Effector memory CD4-positive, alpha-beta T cell (primary cell): ENCODE data around the gene KRTAP7-1.

ENCODE experiments used
- DNase-seq, 3 donors: peaks; one replicate each; pipeline ENCODE4 v3.0.0-alpha.2; 2020
- H3K27ac ChIP-seq: 2 replicates; pipeline ENCODE4 v1.7.0; 2013; ENCODE audit warnings: mild to moderate bottlenecking, low read length, moderate library complexity; ENCODE audit not compliant: insufficient read depth, poor library complexity, severe bottlenecking
- H3K27me3 ChIP-seq: replicated peaks from 2 replicates; pipeline ENCODE4 v1.7.0; 2013; ENCODE audit warnings: mild to moderate bottlenecking, low read length; ENCODE audit not compliant: insufficient read depth, control insufficient read depth, poor library complexity, severe bottlenecking
- H3K36me3 ChIP-seq: 2 replicates; pipeline ENCODE4 v1.7.0; 2013; ENCODE audit warnings: mild to moderate bottlenecking, low read length, moderate library complexity; ENCODE audit not compliant: control insufficient read depth, insufficient read depth
- H3K4me1 ChIP-seq: 2 replicates; pipeline ENCODE4 v1.7.0; 2013; ENCODE audit warnings: low read length, mild to moderate bottlenecking; ENCODE audit not compliant: control insufficient read depth, insufficient read depth, poor library complexity, severe bottlenecking
- H3K4me3 ChIP-seq: 2 replicates; pipeline ENCODE4 v1.7.0; 2013; ENCODE audit warnings: low read length, low read depth, mild to moderate bottlenecking; ENCODE audit not compliant: insufficient read depth, poor library complexity, severe bottlenecking
- H3K9me3 ChIP-seq: 2 replicates; pipeline ENCODE4 v1.7.0; 2013; ENCODE audit warnings: mild to moderate bottlenecking, low read length, moderate library complexity; ENCODE audit not compliant: control insufficient read depth

Gene KRTAP7-1

DNA sequence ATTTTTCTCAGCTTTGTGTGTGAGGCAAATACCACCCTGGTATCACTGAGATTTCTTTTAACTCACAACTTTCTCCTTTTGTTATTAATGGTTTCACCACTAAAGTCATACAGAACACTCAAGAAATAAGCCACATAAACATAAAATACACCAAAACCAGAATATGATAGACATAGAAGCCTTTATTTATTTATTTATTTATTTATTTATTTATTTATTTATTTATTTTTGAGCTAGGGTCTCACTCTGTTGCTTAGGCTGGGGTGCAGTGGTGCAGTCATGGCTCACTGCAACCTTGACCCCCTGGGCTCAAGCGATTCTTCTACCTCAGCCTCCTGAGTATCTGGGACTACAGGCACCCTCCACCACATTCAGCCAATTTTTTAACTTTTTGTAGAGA lies 29.0 kb downstream of the KRTAP7-1 start:
- Histone ChIP-seq H3K4me3 (no peak overlapping the region), H3K36me3 (no peaks in the 10 kb centered on the region), H3K27me3 (no peaks in the 10 kb centered on the region), H3K27ac (no peak overlapping the region), H3K9me3 (no peaks in the 10 kb centered on the region), H3K4me1 (no peaks in the 10 kb centered on the region)
- no peak for DNase-seq

DNA sequence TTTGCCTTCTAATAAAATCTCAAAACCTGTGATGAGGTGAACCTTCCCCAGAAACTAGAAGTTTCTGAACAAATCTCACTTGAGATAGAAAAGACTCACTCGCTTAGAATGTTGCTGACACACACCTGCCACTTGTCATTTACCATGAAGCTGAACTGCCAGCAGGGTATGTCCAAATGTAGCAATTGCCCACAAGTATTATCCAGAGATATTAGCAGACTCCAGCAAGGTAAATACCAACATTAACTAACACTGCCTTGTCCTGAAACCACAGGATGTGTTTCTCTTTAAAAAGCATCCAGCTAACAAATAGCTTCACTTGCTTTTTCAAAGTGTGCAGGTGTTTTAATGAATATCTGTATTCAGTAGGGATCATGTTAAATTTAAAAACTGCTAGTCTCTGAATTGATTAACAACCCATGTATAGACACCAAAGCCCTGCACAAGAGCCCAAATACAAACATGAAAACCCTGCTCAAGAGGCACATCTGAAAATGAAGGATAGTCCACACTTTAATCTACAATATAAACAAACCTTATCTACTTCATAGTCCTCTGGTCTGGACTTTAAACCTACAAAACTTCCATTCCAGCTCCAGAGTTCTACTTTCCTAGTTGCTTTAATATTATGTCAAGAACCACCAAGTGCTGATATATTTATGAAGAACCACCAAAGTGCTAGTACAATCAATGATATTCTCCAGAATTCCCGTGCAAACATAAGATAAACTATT lies 35.8 kb downstream of the KRTAP7-1 start:
- H3K36me3 ChIP-seq = no peaks in the 10 kb centered on the region
- H3K4me3 ChIP-seq = no peak overlapping the region
- no peak for DNase-seq
- H3K27me3 ChIP-seq = no peaks in the 10 kb centered on the region
- no peaks in the 10 kb centered on the region for H3K4me1 ChIP-seq
- no peak overlapping the region for H3K27ac ChIP-seq
- no peaks in the 10 kb centered on the region for H3K9me3 ChIP-seq

DNA sequence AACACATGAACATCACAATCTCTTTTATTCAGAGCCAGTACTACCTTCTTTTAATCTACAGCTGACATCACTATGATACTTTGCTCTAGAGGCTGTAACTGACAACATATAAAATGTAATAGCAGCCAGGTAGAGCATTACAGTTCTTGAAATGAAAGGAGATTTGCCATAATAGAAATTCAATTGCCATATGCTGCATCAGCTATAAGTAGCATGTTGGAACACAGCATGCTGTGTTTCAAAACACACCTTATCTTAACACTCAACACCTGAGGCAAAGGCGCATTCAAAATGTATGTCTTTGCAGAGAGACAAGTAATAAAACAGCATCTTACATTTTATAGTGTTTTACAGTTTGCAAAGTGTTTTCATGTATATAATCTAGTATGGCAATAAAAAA lies 50.3 kb downstream of the KRTAP7-1 start:
- DNase-seq = no peak
- Histone ChIP-seq H3K27ac (no peak overlapping the region), H3K9me3 (no peaks in the 10 kb centered on the region), H3K4me1 (no peaks in the 10 kb centered on the region), H3K4me3 (no peak overlapping the region), H3K27me3 (no peaks in the 10 kb centered on the region), H3K36me3 (no peaks in the 10 kb centered on the region)
